ENCODE measurements around the gene IP6K3.

DNA sequence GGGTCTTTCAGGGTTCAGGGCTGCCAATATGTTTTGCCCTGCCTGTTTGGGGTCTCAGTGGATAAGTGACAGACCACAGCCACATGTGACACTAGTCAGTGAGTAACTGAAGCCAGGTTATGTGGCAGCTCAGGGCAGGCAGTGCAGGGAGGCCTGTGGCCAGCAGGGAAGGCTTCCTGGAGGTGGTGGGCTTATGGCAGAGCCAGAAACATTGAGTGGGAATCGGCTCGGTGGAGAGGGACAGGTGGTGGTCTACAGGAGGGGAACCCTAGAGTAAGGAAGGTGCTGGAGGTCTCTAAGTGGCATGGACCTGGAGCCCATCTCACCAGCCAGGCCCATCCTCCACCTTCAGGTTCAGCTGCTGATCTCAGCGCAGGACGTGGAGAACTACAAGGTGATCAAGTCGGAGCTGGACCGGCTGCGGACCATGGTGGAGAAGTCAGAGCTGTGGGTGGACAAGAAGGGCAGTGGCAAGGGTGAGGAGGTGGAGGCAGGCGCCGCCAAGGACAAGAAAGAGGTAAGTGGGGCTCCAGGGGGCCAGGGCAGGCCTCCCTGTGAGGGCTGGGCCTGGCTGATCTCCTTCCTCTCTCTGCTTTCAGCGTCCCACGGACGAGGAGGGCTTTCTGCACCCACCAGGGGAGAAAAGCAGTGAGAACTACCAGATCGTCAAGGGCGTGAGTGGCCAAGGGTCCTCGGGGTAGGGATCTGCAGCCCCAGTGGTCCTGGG is 70.1 kb downstream of the IP6K3 start:
- TF ChIP-seq, protein P1, sequence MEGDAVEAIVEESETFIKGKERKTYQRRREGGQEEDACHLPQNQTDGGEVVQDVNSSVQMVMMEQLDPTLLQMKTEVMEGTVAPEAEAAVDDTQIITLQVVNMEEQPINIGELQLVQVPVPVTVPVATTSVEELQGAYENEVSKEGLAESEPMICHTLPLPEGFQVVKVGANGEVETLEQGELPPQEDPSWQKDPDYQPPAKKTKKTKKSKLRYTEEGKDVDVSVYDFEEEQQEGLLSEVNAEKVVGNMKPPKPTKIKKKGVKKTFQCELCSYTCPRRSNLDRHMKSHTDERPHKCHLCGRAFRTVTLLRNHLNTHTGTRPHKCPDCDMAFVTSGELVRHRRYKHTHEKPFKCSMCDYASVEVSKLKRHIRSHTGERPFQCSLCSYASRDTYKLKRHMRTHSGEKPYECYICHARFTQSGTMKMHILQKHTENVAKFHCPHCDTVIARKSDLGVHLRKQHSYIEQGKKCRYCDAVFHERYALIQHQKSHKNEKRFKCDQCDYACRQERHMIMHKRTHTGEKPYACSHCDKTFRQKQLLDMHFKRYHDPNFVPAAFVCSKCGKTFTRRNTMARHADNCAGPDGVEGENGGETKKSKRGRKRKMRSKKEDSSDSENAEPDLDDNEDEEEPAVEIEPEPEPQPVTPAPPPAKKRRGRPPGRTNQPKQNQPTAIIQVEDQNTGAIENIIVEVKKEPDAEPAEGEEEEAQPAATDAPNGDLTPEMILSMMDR (IDR thresholded peaks at IDR 0.05; ENCODE audit: low read depth, low read length): no peak
- TF ChIP-seq EZH2phosphoT487 (IDR thresholded peaks at IDR 0.05; ENCODE audit: low read depth): no peak

All from OCI-LY3 (cell line).